Panc1 (cell line): ENCODE measurements around the gene GABRD. TPM values are rescaled to one million over a fixed set of nuclear protein-coding genes. Genes with fewer than 3 reads are reported as not detected.

Source experiments
- ATAC-seq: fragments of 200-7000 bp; cut with Tn5 transposase; 2 replicates; pipeline ENCODE4 v1.9.1; 2020; ENCODE audit warnings: mild to moderate bottlenecking, moderate library complexity
- BruUV-seq: library from RNA; stranded (reverse); fragments of 400-500 nt; replicated peaks from 2 replicates; lab custom pipeline; 2021; lab: Mats Ljungman, UMichigan
- CTCF ChIA-PET: fragments of 300-600 bp; sonication (Branson Sonifier 250); formaldehyde crosslinking; loops from one replicate; lab custom pipeline; 2022; ENCODE audit warnings: antibody characterized with exemption; lab: Charles Lee
- POLR2A ChIA-PET: fragments of 300-600 bp; sonication (Branson Sonifier 250); formaldehyde crosslinking; loops from one replicate; lab custom pipeline; 2022; ENCODE audit warnings: antibody characterized with exemption; lab: Charles Lee
- DNase-seq: peaks from one replicate; pipeline ENCODE4 v3.0.0-alpha.2; 2010; ENCODE audit warnings: low read depth, low spot score
- H3K27ac ChIP-seq: 2 replicates; pipeline ENCODE4 v1.5.1; 2011; ENCODE audit warnings: mild to moderate bottlenecking, low read length, inconsistent platforms
- H3K27me3 ChIP-seq: fragments of 200-500 bp; sonication (Bioruptor generic); 2 replicates; pipeline ENCODE4 v1.6.0; 2014; ENCODE audit warnings: low read length, inconsistent platforms; ENCODE audit not compliant: control insufficient read depth, insufficient read depth
- H3K36me3 ChIP-seq: fragments of 200-500 bp; sonication (Bioruptor generic); 2 replicates; pipeline ENCODE4 v1.5.1; 2014; ENCODE audit warnings: inconsistent platforms, mild to moderate bottlenecking, low read length, moderate library complexity; ENCODE audit not compliant: control insufficient read depth, insufficient read depth
- H3K4me1 ChIP-seq: 2 replicates; pipeline ENCODE4 v1.5.1; 2011; ENCODE audit warnings: inconsistent platforms, mild to moderate bottlenecking, low read length, moderate library complexity; ENCODE audit not compliant: control insufficient read depth, insufficient read depth
- H3K4me3 ChIP-seq, 2 experiments: 2 replicates each; pipeline ENCODE4 v1.5.1; 2011 to 2012; ENCODE audit warnings: low read depth in 2 of 2, low read length in 2 of 2, mild to moderate bottlenecking in 2 of 2, inconsistent platforms in 1 of 2, moderate library complexity in 1 of 2
- H3K9me3 ChIP-seq: fragments of 200-500 bp; sonication (Bioruptor generic); 2 replicates; pipeline ENCODE4 v1.5.1; 2014; ENCODE audit warnings: low read depth, mild to moderate bottlenecking, inconsistent platforms, low read length, moderate library complexity; ENCODE audit not compliant: control insufficient read depth, insufficient read depth
- POLR2AphosphoS5 ChIP-seq: IDR thresholded peaks from 2 replicates; pipeline ENCODE4 v1.6.1; 2012; ENCODE audit warnings: mild to moderate bottlenecking, low read depth, low read length, moderate library complexity
- SIN3A ChIP-seq: IDR thresholded peaks from 2 replicates; pipeline ENCODE4 v1.6.1; 2012; ENCODE audit warnings: low read depth, mild to moderate bottlenecking, low read length, moderate library complexity, borderline replicate concordance; ENCODE audit not compliant: insufficient read depth
- TCF7L2 ChIP-seq: IDR thresholded peaks from 2 replicates; pipeline ENCODE4 v1.6.1; 2011; ENCODE audit warnings: mild to moderate bottlenecking, low read depth, low read length, inconsistent platforms
- in situ Hi-C: cut with HindIII; loops from 2 replicates; pipeline ENCODE4 v1.10.0; 2016; ENCODE audit warnings: low sequenced_read_pairs, low pct_unique_long_range_greater_than_20kb
- intact Hi-C: fragments of 100-400 bp; cut with micrococcal nuclease; formaldehyde crosslinking; loops from one replicate; pipeline ENCODE4 v1.10.0; 2022; ENCODE audit not compliant: unreplicated experiment
- total RNA-seq: library from RNA; stranded (reverse); gene quantifications from one replicate; pipeline ENCODE4 v1.2.1, GENCODE V29; 2021; ENCODE audit not compliant: unreplicated experiment
- TF ChIP-seq, protein P1 (sequence below): fragments of 450-650 bp; IDR thresholded peaks from 2 replicates; pipeline ENCODE4 v1.5.1; 2017; ENCODE audit warnings: mild to moderate bottlenecking
- TF ChIP-seq, protein P2 (sequence below), 2 experiments: IDR thresholded peaks; 2 replicates each; pipeline ENCODE4 v1.6.1; 2011 to 2012; ENCODE audit warnings: low read depth in 2 of 2, control low read depth in 1 of 2, low read length in 1 of 2, mild to moderate bottlenecking in 1 of 2, moderate library complexity in 1 of 2; ENCODE audit not compliant: insufficient read depth in 1 of 2

GABRD gene
- total RNA-seq, 1 experiment from 2014 or later: 3.0 TPM

GRCh38 chr1:2029561-2029960, 10.4 kb downstream of the GABRD start:
- intact Hi-C loops (no loop called here), in situ Hi-C loops (no loop called here)
- ATAC-seq (no peak), DNase-seq (no peak)
- TF ChIP-seq SIN3A: no peak
- TF ChIP-seq POLR2AphosphoS5: no peak
- TF ChIP-seq, protein P1, sequence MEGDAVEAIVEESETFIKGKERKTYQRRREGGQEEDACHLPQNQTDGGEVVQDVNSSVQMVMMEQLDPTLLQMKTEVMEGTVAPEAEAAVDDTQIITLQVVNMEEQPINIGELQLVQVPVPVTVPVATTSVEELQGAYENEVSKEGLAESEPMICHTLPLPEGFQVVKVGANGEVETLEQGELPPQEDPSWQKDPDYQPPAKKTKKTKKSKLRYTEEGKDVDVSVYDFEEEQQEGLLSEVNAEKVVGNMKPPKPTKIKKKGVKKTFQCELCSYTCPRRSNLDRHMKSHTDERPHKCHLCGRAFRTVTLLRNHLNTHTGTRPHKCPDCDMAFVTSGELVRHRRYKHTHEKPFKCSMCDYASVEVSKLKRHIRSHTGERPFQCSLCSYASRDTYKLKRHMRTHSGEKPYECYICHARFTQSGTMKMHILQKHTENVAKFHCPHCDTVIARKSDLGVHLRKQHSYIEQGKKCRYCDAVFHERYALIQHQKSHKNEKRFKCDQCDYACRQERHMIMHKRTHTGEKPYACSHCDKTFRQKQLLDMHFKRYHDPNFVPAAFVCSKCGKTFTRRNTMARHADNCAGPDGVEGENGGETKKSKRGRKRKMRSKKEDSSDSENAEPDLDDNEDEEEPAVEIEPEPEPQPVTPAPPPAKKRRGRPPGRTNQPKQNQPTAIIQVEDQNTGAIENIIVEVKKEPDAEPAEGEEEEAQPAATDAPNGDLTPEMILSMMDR: no peak
- no peak for TF ChIP-seq TCF7L2
- TF ChIP-seq, protein P2, sequence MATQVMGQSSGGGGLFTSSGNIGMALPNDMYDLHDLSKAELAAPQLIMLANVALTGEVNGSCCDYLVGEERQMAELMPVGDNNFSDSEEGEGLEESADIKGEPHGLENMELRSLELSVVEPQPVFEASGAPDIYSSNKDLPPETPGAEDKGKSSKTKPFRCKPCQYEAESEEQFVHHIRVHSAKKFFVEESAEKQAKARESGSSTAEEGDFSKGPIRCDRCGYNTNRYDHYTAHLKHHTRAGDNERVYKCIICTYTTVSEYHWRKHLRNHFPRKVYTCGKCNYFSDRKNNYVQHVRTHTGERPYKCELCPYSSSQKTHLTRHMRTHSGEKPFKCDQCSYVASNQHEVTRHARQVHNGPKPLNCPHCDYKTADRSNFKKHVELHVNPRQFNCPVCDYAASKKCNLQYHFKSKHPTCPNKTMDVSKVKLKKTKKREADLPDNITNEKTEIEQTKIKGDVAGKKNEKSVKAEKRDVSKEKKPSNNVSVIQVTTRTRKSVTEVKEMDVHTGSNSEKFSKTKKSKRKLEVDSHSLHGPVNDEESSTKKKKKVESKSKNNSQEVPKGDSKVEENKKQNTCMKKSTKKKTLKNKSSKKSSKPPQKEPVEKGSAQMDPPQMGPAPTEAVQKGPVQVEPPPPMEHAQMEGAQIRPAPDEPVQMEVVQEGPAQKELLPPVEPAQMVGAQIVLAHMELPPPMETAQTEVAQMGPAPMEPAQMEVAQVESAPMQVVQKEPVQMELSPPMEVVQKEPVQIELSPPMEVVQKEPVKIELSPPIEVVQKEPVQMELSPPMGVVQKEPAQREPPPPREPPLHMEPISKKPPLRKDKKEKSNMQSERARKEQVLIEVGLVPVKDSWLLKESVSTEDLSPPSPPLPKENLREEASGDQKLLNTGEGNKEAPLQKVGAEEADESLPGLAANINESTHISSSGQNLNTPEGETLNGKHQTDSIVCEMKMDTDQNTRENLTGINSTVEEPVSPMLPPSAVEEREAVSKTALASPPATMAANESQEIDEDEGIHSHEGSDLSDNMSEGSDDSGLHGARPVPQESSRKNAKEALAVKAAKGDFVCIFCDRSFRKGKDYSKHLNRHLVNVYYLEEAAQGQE (IDR thresholded peaks at IDR 0.05; ENCODE audit: insufficient read depth in 1 of 2, low read depth in 2 of 2, low read length in 1 of 2): no peak
- H3K4me1 ChIP-seq: no peaks in the 10 kb centered on the region
- no peaks in the 10 kb centered on the region for H3K27me3 ChIP-seq
- ChIA-PET CTCF (interaction anchor here (0.6 kb wide), 1 partner anchor 100 kb away, joined by 3 read pairs; no protein-coding TSS in a partner anchor), POLR2A (no interaction called here)
- no peak overlapping the region for H3K27ac ChIP-seq
- H3K36me3 ChIP-seq: no peaks in the 10 kb centered on the region
- no TSS peak for BruUV-seq
- no peaks in the 10 kb centered on the region for H3K9me3 ChIP-seq
- H3K4me3 ChIP-seq: no peak overlapping the region

GRCh38 chr1:2030076-2030871, 11.1 kb downstream of the GABRD start:
- in situ Hi-C loops: no loop called here
- H3K4me3 ChIP-seq: no peak overlapping the region
- no TSS peak for BruUV-seq
- ChIA-PET POLR2A (no interaction called here), CTCF (no interaction called here)
- DNase-seq (no peak), ATAC-seq (no peak; the same call in 1 of the 2 replicates)
- no peaks in the 10 kb centered on the region for H3K36me3 ChIP-seq
- H3K27ac ChIP-seq: no peak overlapping the region
- H3K4me1 ChIP-seq: no peaks in the 10 kb centered on the region
- no peaks in the 10 kb centered on the region for H3K9me3 ChIP-seq
- H3K27me3 ChIP-seq: no peaks in the 10 kb centered on the region
- intact Hi-C loops: no loop called here
- TF ChIP-seq SIN3A (no peak), POLR2AphosphoS5 (no peak), TCF7L2 (no peak)
- TF ChIP-seq, protein P2 (IDR thresholded peaks at IDR 0.05; ENCODE audit: insufficient read depth in 1 of 2, low read depth in 2 of 2, low read length in 1 of 2): no peak
- TF ChIP-seq, protein P1: no peak
